Thymus (tissue), 14 donors: ENCODE measurements around the gene KRTAP16-1. TPM values are rescaled to one million over a fixed set of nuclear protein-coding genes. Genes with fewer than 3 reads are reported as not detected.
"Not testable (repeated sequence)": the region's sequence is repeated elsewhere in the genome, so short reads cannot be mapped to it uniquely, and the experiment has no call there.

Source experiments
- DNase-seq, 9 donors: peaks; one replicate each; pipeline ENCODE4 v3.0.0-alpha.2; 2013; ENCODE audit warnings: low spot score in 9 of 9, low read depth in 6 of 9, missing footprints in 1 of 9
- H3K27ac ChIP-seq, 2 donors: one replicate each; pipeline ENCODE4 v1.5.1; 2013; ENCODE audit warnings: control low read depth in 1 of 2, low read depth in 1 of 2, low read length in 1 of 2, mild to moderate bottlenecking in 1 of 2, moderate library complexity in 1 of 2
- H3K27me3 ChIP-seq, 2 donors: one replicate each; pipeline ENCODE4 v1.5.1; 2013; ENCODE audit warnings: low read length in 1 of 2; ENCODE audit not compliant: control insufficient read depth in 2 of 2, insufficient read depth in 1 of 2
- H3K36me3 ChIP-seq, 2 donors: one replicate each; pipeline ENCODE4 v1.5.1; 2013; ENCODE audit warnings: low read length in 1 of 2, mild to moderate bottlenecking in 1 of 2, moderate library complexity in 1 of 2; ENCODE audit not compliant: control insufficient read depth in 2 of 2, insufficient read depth in 2 of 2
- H3K4me1 ChIP-seq, 2 donors: one replicate each; pipeline ENCODE4 v1.5.1; 2013; ENCODE audit warnings: low read length in 2 of 2; ENCODE audit not compliant: control insufficient read depth in 2 of 2, insufficient read depth in 2 of 2
- H3K4me3 ChIP-seq, 2 donors: one replicate each; pipeline ENCODE4 v1.5.1; 2013; ENCODE audit warnings: low read length in 2 of 2, control low read depth in 1 of 2, mild to moderate bottlenecking in 1 of 2
- H3K9me3 ChIP-seq, 2 donors: one replicate each; pipeline ENCODE4 v1.5.1; 2013; ENCODE audit warnings: low read length in 1 of 2, mild to moderate bottlenecking in 1 of 2; ENCODE audit not compliant: control insufficient read depth in 2 of 2, insufficient read depth in 1 of 2
- WGBS: extraction: QIAGEN DNeasy Blood & Tissue Kit; methylation state at CpG from one replicate; pipeline ENCODE4 v1.1.7; 2013; 5-methylcytosine and 5-hydroxymethylcytosine counted together
- long read RNA-seq, 10 donors: transcript quantifications; one replicate each; lab custom pipeline, GENCODE V29; 2026
- polyA plus RNA-seq: library from polyadenylated mRNA; stranded (reverse); fragments of 200-250 nt; gene quantifications from one replicate; pipeline ENCODE4 v1.2.3, GENCODE V29; 2013
- total RNA-seq: library from RNA; stranded (reverse); fragments of 120-200 nt; gene quantifications from one replicate; pipeline ENCODE4 v1.2.4, GENCODE V29; 2013
- donor health status: healthy.

The KRTAP16-1 gene
- total RNA-seq (not detected), polyA plus RNA-seq (0.07 TPM)
- long read RNA-seq, donor 1 = 0 reads
- long read RNA-seq, donor 2 = 0 reads
- long read RNA-seq, donor 3 = 0 reads
- long read RNA-seq, donor 4 = 0 reads
- long read RNA-seq, donor 5 = 0 reads
- long read RNA-seq, donor 6 = 0 reads
- long read RNA-seq, donor 7 = 0 reads
- long read RNA-seq, donor 8 = 0 reads
- long read RNA-seq, donor 9 = 0 reads
- long read RNA-seq, donor 10 = 0 reads

DNA sequence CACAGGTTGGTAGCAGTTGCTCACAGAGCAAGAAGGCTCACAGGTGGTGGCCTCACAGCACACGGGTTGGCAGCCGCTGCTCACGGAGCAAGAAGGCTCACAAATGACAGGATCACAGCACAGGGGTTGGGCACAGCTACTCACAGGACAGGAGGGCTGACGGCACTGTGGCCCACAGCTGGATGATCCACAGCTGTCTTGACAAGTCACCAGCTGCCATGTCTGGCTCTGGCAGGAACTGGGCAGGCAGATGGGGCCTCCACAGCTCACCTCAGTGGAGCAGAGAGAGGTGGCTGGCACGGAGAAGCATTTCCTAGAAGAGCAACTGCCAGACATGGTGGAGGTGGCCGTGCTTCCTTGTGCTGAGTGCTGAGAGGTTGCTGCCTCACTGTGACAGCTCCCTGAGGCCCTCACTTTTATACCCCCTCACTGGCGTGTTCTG, at the start of gene KRTAP16-1:
TSS of gene KRTAP16-1 (minus strand) at position 392 of the 442 bp plus-strand sequence. CDS start at position 336, 56 bp downstream.
- no peak for DNase-seq
- H3K27me3 ChIP-seq = no peaks in the 10 kb centered on the region
- H3K27ac ChIP-seq = peak within 1 kb of the TSS; percentile 74 to 91
- peaks cover 0 to 23% of the 10 kb centered on the region in 2 donors for H3K4me1 ChIP-seq
- H3K4me3 ChIP-seq = no peak within 1 kb of the TSS
- no peaks in the 10 kb centered on the region for H3K36me3 ChIP-seq
- H3K9me3 ChIP-seq = peaks cover 2 to 12% of the 10 kb centered on the region in 2 donors
- WGBS = 8% methylated on average over 7 of the region's 7 CpGs

DNA sequence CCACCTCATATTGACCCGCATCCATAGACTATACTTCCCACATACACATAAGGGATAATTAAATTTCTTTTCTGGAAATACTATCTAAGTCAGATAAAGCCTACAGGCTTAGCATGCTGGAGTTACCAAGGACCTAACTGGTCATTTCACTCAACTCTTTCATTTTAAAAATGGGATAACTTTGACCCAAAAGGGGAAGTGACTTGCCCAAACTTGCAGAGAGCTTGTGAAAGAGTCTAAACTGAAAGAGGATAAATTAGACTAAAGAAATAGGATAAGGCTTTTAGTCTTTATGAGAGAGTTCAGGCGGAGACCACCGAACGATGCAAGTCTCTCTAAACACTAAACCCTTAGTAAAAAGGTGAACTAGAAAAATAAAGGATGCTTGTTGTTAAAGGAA, 45.4 kb upstream of the KRTAP16-1 start:
- 93% methylated on average over 4 of the region's 4 CpGs for WGBS
- H3K36me3 ChIP-seq = no peaks in the 10 kb centered on the region
- H3K27ac ChIP-seq = peak overlapping the region in 1 of 2 donors; percentile 52
- H3K9me3 ChIP-seq = no peaks in the 10 kb centered on the region
- H3K4me3 ChIP-seq = no peak overlapping the region
- no peaks in the 10 kb centered on the region for H3K27me3 ChIP-seq
- no peak for DNase-seq
- H3K4me1 ChIP-seq = no peaks in the 10 kb centered on the region

GRCh38 chr17:41352597-41353366, 43.7 kb upstream of the KRTAP16-1 start:
- Histone ChIP-seq H3K36me3 (no peaks in the 10 kb centered on the region), H3K9me3 (no peaks in the 10 kb centered on the region), H3K27me3 (no peaks in the 10 kb centered on the region), H3K4me3 (no peak overlapping the region), H3K4me1 (no peaks in the 10 kb centered on the region), H3K27ac (peak overlapping the region in 1 of 2 donors; percentile 49)
- peak in 1 of 9 donors; percentile 15 for DNase-seq
- 89% methylated on average over 7 of the region's 7 CpGs for WGBS

DNA sequence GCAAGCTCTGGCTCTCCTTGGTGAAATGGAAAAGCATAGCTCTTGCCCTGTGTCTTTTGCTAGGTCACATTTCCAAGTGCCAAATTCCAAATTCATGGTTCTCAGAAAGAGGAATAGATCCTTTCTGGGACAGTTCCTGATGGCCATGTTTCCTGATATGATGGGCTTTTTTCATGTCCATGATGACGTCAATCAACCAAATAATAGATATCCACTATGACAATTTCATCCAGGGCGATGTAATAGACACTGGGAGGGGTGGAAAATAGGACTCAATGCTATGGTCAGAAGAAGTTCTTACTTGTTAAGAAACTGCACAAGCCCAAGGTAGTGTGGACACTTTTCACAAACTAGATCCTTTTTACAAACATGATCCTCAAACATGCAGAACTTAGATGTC, 42.1 kb upstream of the KRTAP16-1 start:
- no peak for DNase-seq
- no peak overlapping the region for H3K4me3 ChIP-seq
- no peaks in the 10 kb centered on the region for H3K27me3 ChIP-seq
- H3K4me1 ChIP-seq = no peaks in the 10 kb centered on the region
- H3K9me3 ChIP-seq = no peaks in the 10 kb centered on the region
- no peaks in the 10 kb centered on the region for H3K36me3 ChIP-seq
- peak overlapping the region in 1 of 2 donors; percentile 26 for H3K27ac ChIP-seq
- WGBS = 97% methylated on average over 2 of the region's 2 CpGs

DNA sequence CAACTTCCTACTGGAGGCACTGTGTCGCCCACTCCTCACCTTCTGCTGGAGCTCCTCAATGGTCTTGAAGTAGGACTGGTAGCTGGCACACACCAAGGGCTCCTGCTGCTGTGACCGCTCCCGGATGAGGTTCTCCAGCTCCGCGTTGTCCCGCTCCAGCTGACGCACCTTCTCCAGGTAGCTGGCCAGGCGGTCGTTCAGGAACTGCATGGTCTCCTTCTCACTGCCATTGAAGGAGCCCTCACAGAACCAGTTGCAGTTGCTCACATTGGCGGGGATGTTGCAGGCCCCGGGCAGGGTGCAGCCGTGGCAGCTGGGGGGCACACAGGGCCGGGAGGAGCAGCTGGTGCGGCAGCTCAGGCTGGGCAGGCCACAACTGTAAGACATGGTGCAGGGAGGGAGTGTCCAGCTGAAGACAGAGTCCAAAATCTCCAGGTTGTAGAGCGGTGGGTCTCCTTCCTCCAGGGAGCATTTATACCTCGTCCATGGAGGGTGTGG, 41.3 kb upstream of the KRTAP16-1 start, which contains the start of gene KRT33A:
TSS of gene KRT33A (minus strand) at position 448 of the 498 bp plus-strand sequence. CDS start at position 387, 61 bp downstream.
- WGBS = 92% methylated on average over 16 of the region's 16 CpGs
- not testable (repeated sequence) for H3K4me1 ChIP-seq, H3K36me3 ChIP-seq, H3K9me3 ChIP-seq, DNase-seq, H3K27me3 ChIP-seq, H3K4me3 ChIP-seq
- H3K27ac ChIP-seq = peak within 1 kb of the TSS in 1 of 2 donors; percentile 26

GRCh38 chr17:41347869-41348760, 39.0 kb upstream of the KRTAP16-1 start:
- no peaks in the 10 kb centered on the region for H3K27me3 ChIP-seq
- H3K36me3 ChIP-seq = no peaks in the 10 kb centered on the region
- H3K9me3 ChIP-seq = no peaks in the 10 kb centered on the region
- peak overlapping the region; percentile 25 to 43 for H3K27ac ChIP-seq
- H3K4me3 ChIP-seq = no peak overlapping the region
- DNase-seq = peak in 1 of 9 donors; percentile 5
- WGBS = 91% methylated on average over 7 of the region's 7 CpGs
- H3K4me1 ChIP-seq = no peaks in the 10 kb centered on the region

GRCh38 chr17:41346421-41346820, 37.3 kb upstream of the KRTAP16-1 start:
- H3K27ac ChIP-seq = not testable (repeated sequence)

GRCh38 chr17:41345992-41346391, 36.9 kb upstream of the KRTAP16-1 start:
- no peaks in the 10 kb centered on the region for H3K36me3 ChIP-seq
- no peak overlapping the region for H3K4me3 ChIP-seq
- no peak overlapping the region for H3K27ac ChIP-seq
- peaks cover 0 to 8% of the 10 kb centered on the region in 2 donors for H3K9me3 ChIP-seq
- DNase-seq = no peak
- H3K4me1 ChIP-seq = no peaks in the 10 kb centered on the region
- no peaks in the 10 kb centered on the region for H3K27me3 ChIP-seq
- WGBS = 99% methylated on average over 3 of the region's 3 CpGs

More at GRCh38 chr17:41346421-41346820, 37.3 kb upstream of the KRTAP16-1 start:
- H3K4me1 ChIP-seq, H3K27me3 ChIP-seq, H3K36me3 ChIP-seq, DNase-seq, H3K4me3 ChIP-seq, H3K9me3 ChIP-seq: not testable (repeated sequence)
- 94% methylated on average over 16 of the region's 16 CpGs for WGBS
